Activated CD8-positive, alpha-beta memory T cell treated with anti-CD3 and anti-CD28 coated beads, Interleukin-2, amount 50 U/mL, for 1 hour (primary cell): ENCODE results near the gene LDLR.

Experiments
- DNase-seq: peaks from one replicate; pipeline ENCODE4 v3.0.0-alpha.2; 2020; ENCODE audit errors: extremely low read depth

LDLR gene

GRCh38 chr19:11089254-11090013 is at the start of gene LDLR:
Gene LDLR, plus strand, starts transcription at chr19:11089463. Its CDS starts 86 bp downstream, at chr19:11089549.
- DNase-seq = peak; percentile 39

- DNase-seq = no peak
Measured at GRCh38 chr19:11041194-11041593, 48.1 kb upstream of the LDLR start.

DNA sequence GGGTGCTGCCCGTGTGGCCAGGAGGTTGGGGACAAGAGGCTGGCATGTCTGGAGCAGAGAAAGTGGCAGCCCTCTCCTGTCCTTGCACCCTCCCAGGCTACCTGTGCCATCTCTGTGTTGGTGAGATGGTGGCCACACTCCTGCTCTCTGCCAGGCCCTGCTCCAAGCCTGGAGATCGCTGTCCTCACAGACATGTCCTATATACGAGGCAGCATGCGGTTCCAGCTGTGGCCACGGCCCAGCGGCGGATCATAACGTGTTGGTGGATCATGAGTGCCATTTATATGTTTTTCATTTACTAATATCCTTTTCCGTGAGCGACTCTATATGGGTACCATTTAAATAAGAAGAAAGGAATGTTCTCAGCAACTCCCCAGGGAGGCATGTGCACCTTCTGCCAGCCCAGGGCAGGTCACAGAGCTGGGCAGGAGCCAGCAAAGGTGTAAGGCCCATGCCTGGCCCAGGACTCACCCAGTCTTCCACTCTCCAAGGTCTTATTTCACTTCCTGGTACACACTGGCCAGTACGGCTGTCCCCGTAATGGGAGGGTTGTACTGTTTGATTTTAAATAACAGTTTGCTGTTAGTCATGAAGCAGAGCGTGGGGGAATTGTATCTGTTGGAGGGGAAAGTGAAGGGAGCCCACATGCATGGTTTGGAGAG is 47.2 kb upstream of the LDLR start:
- DNase-seq = no peak

DNA sequence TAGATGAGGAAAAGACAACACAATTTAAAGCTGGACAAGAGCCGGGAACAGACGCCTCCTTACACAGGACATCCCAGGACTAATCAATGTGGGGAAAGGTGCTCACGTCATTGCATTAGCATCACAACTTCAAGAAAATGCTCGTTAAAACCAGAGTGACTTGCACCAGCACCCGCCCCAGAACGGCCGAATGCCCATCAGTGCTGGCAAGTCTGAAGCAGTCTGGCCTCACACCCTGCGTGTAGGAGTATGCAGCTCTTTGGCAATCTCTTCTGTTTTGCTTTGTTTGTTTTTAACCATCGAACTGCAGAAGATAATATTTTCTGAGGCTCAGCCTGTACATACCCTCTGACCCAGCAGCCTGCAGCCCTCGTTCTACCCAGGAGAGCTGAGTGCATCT is 44.8 kb upstream of the LDLR start:
- DNase-seq = no peak

DNA sequence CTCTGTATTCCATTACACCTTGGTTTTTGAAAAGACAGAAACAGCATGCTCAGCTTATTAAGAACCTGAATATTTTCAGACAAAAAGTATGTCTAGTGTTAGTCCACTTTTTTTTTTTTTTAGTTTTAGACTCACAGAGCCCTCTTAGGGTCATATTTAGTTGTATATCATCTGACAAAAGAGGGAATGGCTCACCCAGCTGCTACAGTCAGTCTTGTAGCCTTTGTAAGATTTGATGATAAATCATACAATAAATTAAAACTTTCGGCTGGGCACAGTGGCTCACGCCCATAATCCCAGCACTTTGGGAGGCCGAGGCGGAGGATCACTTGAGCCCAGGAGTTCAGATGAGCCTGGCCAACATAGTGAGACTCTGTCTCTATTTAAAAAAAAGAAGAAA is 43.7 kb upstream of the LDLR start:
- no peak for DNase-seq

- DNase-seq = no peak
Measured at GRCh38 chr19:11046605-11047354, 42.5 kb upstream of the LDLR start.

- no peak for DNase-seq
Measured at GRCh38 chr19:11047866-11048265, 41.4 kb upstream of the LDLR start.

DNA sequence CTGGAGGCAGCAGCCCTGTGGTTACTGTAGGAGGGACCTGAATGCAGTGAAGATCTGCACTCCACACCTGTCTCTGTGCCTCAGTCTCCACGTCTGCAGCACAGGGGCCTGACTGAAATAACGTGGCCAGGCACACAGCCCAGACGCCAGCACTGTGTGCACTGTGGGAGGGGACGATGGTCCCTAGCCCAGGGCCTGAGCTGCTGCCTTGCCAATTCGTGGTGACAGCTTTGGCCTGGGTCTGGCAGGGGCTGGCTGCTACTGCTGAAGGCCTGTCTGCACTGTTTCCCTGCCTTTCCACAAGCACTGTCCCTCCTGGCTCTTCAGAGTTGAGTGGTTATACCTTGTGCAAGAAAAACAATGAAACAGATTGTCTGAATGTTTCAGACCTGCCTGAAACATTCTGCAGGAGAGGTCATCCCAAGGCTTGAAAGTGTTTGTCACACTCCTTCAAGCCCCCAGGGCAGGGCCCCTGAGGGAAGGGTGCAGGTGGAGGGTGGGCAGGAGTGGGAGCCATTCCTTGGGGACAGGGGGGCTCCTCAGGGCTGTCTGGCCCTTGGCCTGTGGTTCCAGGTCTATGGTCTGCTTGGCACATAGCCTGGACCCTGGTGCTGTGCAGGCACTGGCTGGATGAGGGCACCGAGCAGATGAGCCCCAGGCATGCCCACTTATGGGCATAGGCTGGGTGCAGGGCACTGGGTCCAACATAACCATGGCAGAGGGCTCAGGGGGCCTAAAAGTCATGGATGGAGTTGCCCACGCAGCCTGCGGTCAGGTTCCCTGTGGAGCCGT is 38.7 kb upstream of the LDLR start:
- no peak for DNase-seq

DNA sequence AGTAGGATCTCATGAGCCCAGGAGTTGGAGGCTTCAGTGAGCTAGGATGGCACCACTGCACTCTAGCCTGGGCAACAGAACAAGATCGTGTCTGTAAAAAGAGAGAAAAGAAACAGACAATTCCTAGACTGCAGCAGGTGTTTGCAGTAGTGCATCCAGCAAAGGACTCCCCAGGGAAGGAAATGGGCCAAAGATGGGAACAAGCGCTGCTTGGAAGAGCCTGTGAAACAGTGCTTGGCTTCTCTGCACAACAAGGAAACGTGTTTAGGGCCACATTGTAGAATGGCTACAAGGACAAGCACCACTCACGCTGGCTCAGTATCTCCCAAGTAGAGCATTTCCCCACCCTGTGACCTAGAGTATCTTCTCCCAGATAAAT is 35.5 kb upstream of the LDLR start:
- DNase-seq = no peak

GRCh38 chr19:11054200-11054599 is 35.1 kb upstream of the LDLR start:
- no peak for DNase-seq

DNA sequence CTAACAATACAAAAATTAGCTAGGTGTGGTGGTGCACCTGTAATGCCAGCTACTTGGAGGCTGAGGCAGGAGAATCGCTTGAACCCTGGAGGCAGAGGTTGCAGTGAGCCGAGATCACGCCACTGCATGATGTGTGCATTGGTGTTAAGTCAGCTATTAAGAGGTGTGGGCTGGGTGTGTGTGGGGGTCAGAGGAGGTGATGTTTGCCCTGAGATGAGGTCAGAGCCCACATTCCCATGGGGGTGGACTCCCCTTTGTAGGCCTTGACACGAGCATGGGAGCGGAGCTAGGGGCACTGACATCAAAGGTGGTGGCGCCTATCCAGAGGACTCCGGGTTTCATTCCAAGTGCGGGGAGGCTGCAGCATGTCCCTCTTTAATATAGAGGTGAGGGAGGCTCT is 34.6 kb upstream of the LDLR start:
- no peak for DNase-seq

- DNase-seq = no peak
Measured at GRCh38 chr19:11058246-11059030, 30.8 kb upstream of the LDLR start.

DNA sequence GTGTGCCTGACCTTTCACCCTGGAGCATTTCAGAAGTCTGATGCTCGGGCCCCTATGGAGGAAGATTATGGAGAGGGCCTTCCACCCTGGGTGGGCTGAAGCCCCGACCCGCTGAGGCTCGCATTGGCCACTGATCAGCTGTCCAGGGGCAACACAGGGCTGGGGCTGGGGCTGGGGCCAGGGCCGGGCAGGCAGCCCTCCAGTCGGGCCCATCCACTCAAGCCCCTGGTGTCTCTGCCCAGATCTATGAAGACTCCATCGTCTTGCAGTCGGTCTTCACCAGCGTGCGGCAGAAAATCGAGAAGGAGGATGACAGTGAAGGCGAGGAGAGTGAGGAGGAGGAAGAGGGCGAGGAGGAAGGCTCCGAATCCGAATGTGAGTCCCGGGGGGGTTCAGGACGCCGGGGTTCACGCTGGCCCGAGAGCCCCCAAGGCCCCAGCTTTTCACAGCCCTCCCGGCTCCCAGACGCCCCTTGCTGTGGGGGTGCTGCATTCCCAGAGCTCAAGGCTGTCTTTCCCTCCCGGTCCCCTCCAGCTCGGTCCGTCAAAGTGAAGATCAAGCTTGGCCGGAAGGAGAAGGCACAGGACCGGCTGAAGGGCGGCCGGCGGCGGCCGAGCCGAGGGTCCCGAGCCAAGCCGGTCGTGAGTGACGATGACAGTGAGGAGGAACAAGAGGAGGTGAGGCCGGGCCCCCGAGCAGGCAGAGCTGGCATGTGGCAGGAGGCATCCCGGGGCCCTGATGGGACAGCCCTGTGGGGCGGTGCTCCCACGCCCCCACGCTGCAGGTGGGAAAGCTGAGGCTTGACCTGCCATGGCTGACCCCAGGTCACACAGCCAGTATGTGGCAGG is 29.5 kb upstream of the LDLR start:
- no peak for DNase-seq

DNA sequence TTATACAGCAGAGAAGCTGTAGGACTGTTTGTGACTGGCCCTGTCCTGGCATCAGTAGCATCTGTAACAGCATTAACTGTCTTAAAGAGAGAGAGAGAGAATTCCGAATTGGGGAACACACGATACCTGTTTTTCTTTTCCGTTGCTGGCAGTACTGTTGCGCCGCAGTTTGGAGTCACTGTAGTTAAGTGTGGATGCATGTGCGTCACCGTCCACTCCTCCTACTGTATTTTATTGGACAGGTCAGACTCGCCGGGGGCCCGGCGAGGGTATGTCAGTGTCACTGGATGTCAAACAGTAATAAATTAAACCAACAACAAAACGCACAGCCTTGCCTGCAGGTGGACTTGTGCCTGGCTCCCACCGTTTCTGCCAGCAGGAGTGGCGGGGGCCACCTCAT is 27.3 kb upstream of the LDLR start:
- no peak for DNase-seq

GRCh38 chr19:11063434-11063833 is 25.8 kb upstream of the LDLR start:
- no peak for DNase-seq

DNA sequence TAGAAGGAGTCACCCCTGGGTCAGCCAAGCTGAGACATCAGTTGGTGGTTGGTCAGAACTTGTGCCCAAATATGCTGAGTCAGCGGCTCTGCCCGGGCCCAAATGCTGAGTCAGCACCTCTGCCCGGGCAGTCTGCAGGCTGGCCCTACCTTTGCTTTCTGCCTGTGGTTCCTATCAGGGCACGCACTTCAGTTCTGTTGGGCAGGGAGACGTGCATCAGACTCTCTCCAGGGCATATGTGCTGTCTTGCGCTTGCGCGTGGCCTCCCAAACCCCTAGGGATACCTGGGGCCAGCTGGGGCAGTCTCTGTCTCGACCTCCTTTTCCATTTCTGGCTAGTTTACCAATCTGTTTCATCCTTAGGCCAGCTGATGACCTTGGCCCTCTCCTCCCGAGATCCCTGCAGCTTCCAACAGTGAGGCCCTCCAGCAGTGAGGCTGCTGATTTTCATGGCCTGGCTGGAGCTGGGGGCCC is 24.4 kb upstream of the LDLR start:
- no peak for DNase-seq

DNA sequence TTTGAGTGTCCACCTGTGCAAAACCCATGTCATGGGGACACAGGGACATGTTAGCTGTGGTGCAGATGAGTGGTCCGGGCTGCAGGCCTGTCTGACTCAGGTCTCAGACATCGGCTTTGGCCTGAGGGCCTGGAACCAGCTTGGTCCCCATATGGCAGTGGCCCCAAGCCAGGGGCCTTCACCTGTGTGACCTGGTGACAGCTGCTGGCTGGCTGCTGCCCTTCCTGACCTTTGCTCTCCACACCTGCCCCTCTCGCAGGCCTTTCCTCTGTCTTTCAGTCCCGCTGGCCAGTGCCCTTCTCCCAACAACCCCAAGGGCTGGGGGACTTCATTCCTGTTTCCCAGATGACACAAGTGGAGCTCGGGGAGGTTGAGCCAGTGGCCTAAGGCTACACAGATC is 22.9 kb upstream of the LDLR start:
- DNase-seq = no peak

GRCh38 chr19:11067356-11068113 is 21.7 kb upstream of the LDLR start:
- no peak for DNase-seq

GRCh38 chr19:11069561-11069960 is 19.7 kb upstream of the LDLR start:
- no peak for DNase-seq
